ENCODE measurements around the gene TMEM109.

GRCh38 chr11:60876168-60876485 lies 37.8 kb upstream of the TMEM109 start:
- TF ChIP-seq, protein P1, sequence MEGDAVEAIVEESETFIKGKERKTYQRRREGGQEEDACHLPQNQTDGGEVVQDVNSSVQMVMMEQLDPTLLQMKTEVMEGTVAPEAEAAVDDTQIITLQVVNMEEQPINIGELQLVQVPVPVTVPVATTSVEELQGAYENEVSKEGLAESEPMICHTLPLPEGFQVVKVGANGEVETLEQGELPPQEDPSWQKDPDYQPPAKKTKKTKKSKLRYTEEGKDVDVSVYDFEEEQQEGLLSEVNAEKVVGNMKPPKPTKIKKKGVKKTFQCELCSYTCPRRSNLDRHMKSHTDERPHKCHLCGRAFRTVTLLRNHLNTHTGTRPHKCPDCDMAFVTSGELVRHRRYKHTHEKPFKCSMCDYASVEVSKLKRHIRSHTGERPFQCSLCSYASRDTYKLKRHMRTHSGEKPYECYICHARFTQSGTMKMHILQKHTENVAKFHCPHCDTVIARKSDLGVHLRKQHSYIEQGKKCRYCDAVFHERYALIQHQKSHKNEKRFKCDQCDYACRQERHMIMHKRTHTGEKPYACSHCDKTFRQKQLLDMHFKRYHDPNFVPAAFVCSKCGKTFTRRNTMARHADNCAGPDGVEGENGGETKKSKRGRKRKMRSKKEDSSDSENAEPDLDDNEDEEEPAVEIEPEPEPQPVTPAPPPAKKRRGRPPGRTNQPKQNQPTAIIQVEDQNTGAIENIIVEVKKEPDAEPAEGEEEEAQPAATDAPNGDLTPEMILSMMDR (conservative IDR thresholded peaks at IDR 0.05; ENCODE audit: low read depth, low read length), result no peak
- TF ChIP-seq EZH2 (IDR thresholded peaks at IDR 0.05; ENCODE audit: low read length, unreplicated experiment), result no peak
